ENCODE results near the gene IL12RB1. TPM values are rescaled to one million over a fixed set of nuclear protein-coding genes. Genes with fewer than 3 reads are reported as not detected.
"Not testable (repeated sequence)": the region's sequence is repeated elsewhere in the genome, so short reads cannot be mapped to it uniquely, and the experiment has no call there.

The IL12RB1 gene
- polyA plus RNA-seq, 1 experiment, result 0.10 TPM

DNA sequence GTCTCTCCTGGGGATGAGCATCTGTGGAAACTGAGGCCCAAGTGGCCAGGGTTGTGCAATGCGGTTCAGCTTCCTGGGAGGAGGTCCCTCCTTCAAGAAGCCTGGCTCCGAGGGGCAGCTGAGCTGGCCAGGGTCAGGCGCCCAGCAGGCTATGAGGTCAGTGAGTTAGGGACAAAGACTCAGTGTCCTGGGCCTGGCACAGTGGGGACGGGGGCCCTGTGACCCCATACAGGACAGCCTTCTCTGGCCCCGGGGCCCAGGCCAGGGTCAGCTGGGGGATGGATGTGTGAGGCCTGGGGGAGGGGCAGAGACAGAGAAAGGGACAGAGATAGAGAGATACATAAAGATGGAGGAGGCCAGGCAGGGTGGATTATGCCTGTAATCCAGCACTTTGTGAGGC, 3.0 kb upstream of the IL12RB1 start:
- H3K27me3 ChIP-seq (ENCODE audit: control insufficient read depth, insufficient read depth, low read length), result no peaks in the 10 kb centered on the region
- CTCF ChIA-PET, result no interaction called here
- no peak for DNase-seq (ENCODE audit: low read depth)
- H3K4me3 ChIP-seq (ENCODE audit: low read depth, low read length), result no peak overlapping the region
- no peaks in the 10 kb centered on the region for H3K36me3 ChIP-seq (ENCODE audit: control insufficient read depth, insufficient read depth, low read length)
- TF ChIP-seq, protein P1, sequence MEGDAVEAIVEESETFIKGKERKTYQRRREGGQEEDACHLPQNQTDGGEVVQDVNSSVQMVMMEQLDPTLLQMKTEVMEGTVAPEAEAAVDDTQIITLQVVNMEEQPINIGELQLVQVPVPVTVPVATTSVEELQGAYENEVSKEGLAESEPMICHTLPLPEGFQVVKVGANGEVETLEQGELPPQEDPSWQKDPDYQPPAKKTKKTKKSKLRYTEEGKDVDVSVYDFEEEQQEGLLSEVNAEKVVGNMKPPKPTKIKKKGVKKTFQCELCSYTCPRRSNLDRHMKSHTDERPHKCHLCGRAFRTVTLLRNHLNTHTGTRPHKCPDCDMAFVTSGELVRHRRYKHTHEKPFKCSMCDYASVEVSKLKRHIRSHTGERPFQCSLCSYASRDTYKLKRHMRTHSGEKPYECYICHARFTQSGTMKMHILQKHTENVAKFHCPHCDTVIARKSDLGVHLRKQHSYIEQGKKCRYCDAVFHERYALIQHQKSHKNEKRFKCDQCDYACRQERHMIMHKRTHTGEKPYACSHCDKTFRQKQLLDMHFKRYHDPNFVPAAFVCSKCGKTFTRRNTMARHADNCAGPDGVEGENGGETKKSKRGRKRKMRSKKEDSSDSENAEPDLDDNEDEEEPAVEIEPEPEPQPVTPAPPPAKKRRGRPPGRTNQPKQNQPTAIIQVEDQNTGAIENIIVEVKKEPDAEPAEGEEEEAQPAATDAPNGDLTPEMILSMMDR (IDR thresholded peaks at IDR 0.05; ENCODE audit: insufficient read depth, low read depth, low read length), result no peak
- POLR2A ChIA-PET, result no interaction called here

GRCh38 chr19:18089096-18089541, 2.4 kb upstream of the IL12RB1 start:
- H3K36me3 ChIP-seq (ENCODE audit: control insufficient read depth, insufficient read depth, low read length); H3K4me3 ChIP-seq (ENCODE audit: low read depth, low read length); POLR2A ChIA-PET; CTCF ChIA-PET; H3K27me3 ChIP-seq (ENCODE audit: control insufficient read depth, insufficient read depth, low read length); DNase-seq (ENCODE audit: low read depth): not testable (repeated sequence)

GRCh38 chr19:18085702-18086457, 854 bp downstream of the IL12RB1 start:
- TF ChIP-seq, protein P1 (IDR thresholded peaks at IDR 0.05; ENCODE audit: insufficient read depth, low read depth, low read length), result no peak
- POLR2A ChIA-PET, result no interaction called here
- Histone ChIP-seq H3K36me3 (ENCODE audit: control insufficient read depth, insufficient read depth, low read length) (no peaks in the 10 kb centered on the region), H3K4me3 (ENCODE audit: low read depth, low read length) (no peak overlapping the region), H3K27me3 (ENCODE audit: control insufficient read depth, insufficient read depth, low read length) (no peaks in the 10 kb centered on the region)
- no peak for DNase-seq (ENCODE audit: low read depth)
- CTCF ChIA-PET, result no interaction called here

- Histone ChIP-seq H3K4me3 (ENCODE audit: low read depth, low read length) (no peak overlapping the region), H3K36me3 (ENCODE audit: control insufficient read depth, insufficient read depth, low read length) (no peaks in the 10 kb centered on the region), H3K27me3 (ENCODE audit: control insufficient read depth, insufficient read depth, low read length) (no peaks in the 10 kb centered on the region; the same call in 1 of the 2 replicates)
- TF ChIP-seq, protein P1 (IDR thresholded peaks at IDR 0.05; ENCODE audit: insufficient read depth, low read depth, low read length), result no peak
- no peak for DNase-seq (ENCODE audit: low read depth)
- ChIA-PET POLR2A (no interaction called here), CTCF (no interaction called here)
Measured at GRCh38 chr19:18083929-18084684, 2.6 kb downstream of the IL12RB1 start.

- CTCF ChIA-PET, result interaction anchor here (0.6 kb wide), 1 partner anchor 17 kb away, joined by 3 read pairs; no protein-coding TSS in a partner anchor
- POLR2A ChIA-PET, result no interaction called here
- TF ChIP-seq, protein P1 (IDR thresholded peaks at IDR 0.05; ENCODE audit: insufficient read depth, low read depth, low read length), result peak; percentile 14; the same call in 1 of the 2 replicates
- no peak for DNase-seq (ENCODE audit: low read depth)
- Histone ChIP-seq H3K36me3 (ENCODE audit: control insufficient read depth, insufficient read depth, low read length) (no peaks in the 10 kb centered on the region), H3K4me3 (ENCODE audit: low read depth, low read length) (no peak overlapping the region), H3K27me3 (ENCODE audit: control insufficient read depth, insufficient read depth, low read length) (no peaks in the 10 kb centered on the region)
Measured at GRCh38 chr19:18074192-18074591, 12.5 kb downstream of the IL12RB1 start.
